K562 (cell line): ENCODE results near the gene PFKFB2. TPM values are rescaled to one million over a fixed set of nuclear protein-coding genes. Genes with fewer than 3 reads are reported as not detected.
A peak's percentile ranks its signal among the peaks of the same experiment; 100 is the strongest.

Source experiments
- ATAC-seq: fragments of 200-7000 bp; cut with Tn5 transposase; 3 replicates; pipeline ENCODE4 v1.9.1; 2020; ENCODE audit warnings: moderate library complexity
- BruUV-seq: library from RNA; stranded (reverse); fragments of 400-500 nt; replicated peaks from 2 replicates; lab custom pipeline; 2021; lab: Mats Ljungman, UMichigan
- CTCF ChIA-PET: fragments of 300-600 bp; formaldehyde crosslinking; extraction: SDS; loops from one replicate; lab custom pipeline; 2021; ENCODE audit warnings: low intra/inter-chr PET ratio; lab: Yijun Ruan, JAX
- POLR2A ChIA-PET: fragments of 300-600, 350-650 bp; sonication (Branson Sonifier 250); formaldehyde crosslinking; extraction: SDS; loops from one replicate; lab custom pipeline; 2021; ENCODE audit warnings: antibody characterized with exemption, inconsistent platforms; lab: Yijun Ruan, JAX
- DNase-seq, 4 experiments: peaks; one replicate each; pipeline versions ENCODE4 v3.0.0 to v3.0.0-alpha.2; 2011 to 2018; ENCODE audit warnings: low spot score in 3 of 4, mixed read lengths in 3 of 4; ENCODE audit errors: extremely low read depth in 1 of 4
- FAIRE-seq: peaks from 2 replicates; lab custom pipeline; 2011; peaks lifted over from hg19 to GRCh38; lab: Jason Lieb, UNC
- H2AFZ ChIP-seq: 2 replicates; pipeline ENCODE4 v1.6.0; 2011; ENCODE audit warnings: low read depth, low read length, control low read depth, inconsistent platforms
- H3K27ac ChIP-seq: fragments of 200-600 bp; 3 replicates; pipeline ENCODE4 v1.8.0; 2011; ENCODE audit warnings: low read depth, mild to moderate bottlenecking, control low read depth, inconsistent platforms, low read length, moderate library complexity, mixed read lengths; ENCODE audit errors: extremely low read depth
- H3K27me3 ChIP-seq, 2 experiments: fragments of 300-600 bp in 1 of 2; 2 replicates in 1 of 2; 3 replicates in 1 of 2; pipeline versions ENCODE4 v1.6.0 to v1.8.0; 2011; ENCODE audit warnings: inconsistent platforms in 2 of 2, low read length in 2 of 2, mild to moderate bottlenecking in 1 of 2, mixed read lengths in 1 of 2, moderate library complexity in 1 of 2; ENCODE audit not compliant: control insufficient read depth in 2 of 2, insufficient read depth in 2 of 2
- H3K36me3 ChIP-seq: fragments of 300-600 bp; 3 replicates; pipeline ENCODE4 v1.8.0; 2011; ENCODE audit warnings: mild to moderate bottlenecking, low read length, inconsistent platforms; ENCODE audit not compliant: control insufficient read depth, insufficient read depth
- H3K4me1 ChIP-seq, 2 experiments: fragments of 200-600 bp in 1 of 2; replicated peaks in 1 of 2; 2 replicates in 1 of 2; 3 replicates in 1 of 2; pipeline versions ENCODE4 v1.5.1 to v1.8.0; 2011; ENCODE audit warnings: inconsistent platforms in 2 of 2, low read length in 2 of 2, mild to moderate bottlenecking in 1 of 2, mixed read lengths in 1 of 2, moderate library complexity in 1 of 2; ENCODE audit not compliant: control insufficient read depth in 2 of 2, insufficient read depth in 2 of 2
- H3K4me2 ChIP-seq: 2 replicates; pipeline ENCODE4 v1.6.1; 2011; ENCODE audit warnings: low read length, control low read depth, inconsistent platforms, mixed read lengths; ENCODE audit not compliant: insufficient read depth
- H3K4me3 ChIP-seq: fragments of 200-600 bp; sonication (generic), shearing (Covaris generic); 2 replicates; pipeline ENCODE4 v1.5.1; 2016; ENCODE audit warnings: control low read depth, inconsistent platforms
- H3K79me2 ChIP-seq: fragments of 200-600 bp; 3 replicates; pipeline ENCODE4 v1.8.0; 2011; ENCODE audit warnings: low read length, inconsistent platforms; ENCODE audit not compliant: control insufficient read depth, insufficient read depth
- H3K9ac ChIP-seq, 2 experiments: 2 replicates each; pipeline versions ENCODE4 v1.6.0 to v1.6.1; 2011; ENCODE audit warnings: low read depth in 2 of 2, low read length in 2 of 2, control low read depth in 1 of 2, inconsistent platforms in 1 of 2, mild to moderate bottlenecking in 1 of 2, mixed read lengths in 1 of 2; ENCODE audit not compliant: insufficient read depth in 1 of 2
- H3K9me1 ChIP-seq: one replicate; pipeline ENCODE4 v1.6.0; 2011; ENCODE audit warnings: inconsistent platforms, mild to moderate bottlenecking, low read length, moderate library complexity; ENCODE audit not compliant: control insufficient read depth, insufficient read depth
- H3K9me3 ChIP-seq: replicated peaks from 2 replicates; pipeline ENCODE4 v1.5.1; 2011; ENCODE audit warnings: low read depth, low read length, inconsistent platforms; ENCODE audit not compliant: control insufficient read depth, insufficient read depth
- H4K20me1 ChIP-seq: replicated peaks from 2 replicates; pipeline ENCODE4 v1.6.1; 2011; ENCODE audit warnings: low read length, inconsistent platforms, mixed read lengths; ENCODE audit not compliant: control insufficient read depth, insufficient read depth
- CXXC5 ChIP-seq: fragments of 250-450 bp; sonication (Bioruptor Pico); IDR thresholded peaks from 2 replicates; pipeline ENCODE4 v1.8.0; 2022; ENCODE audit warnings: inconsistent platforms, mild to moderate bottlenecking, moderate library complexity
- IRF2 ChIP-seq: sonication (generic); formaldehyde crosslinking; IDR thresholded peaks from 2 replicates; pipeline ENCODE4 v1.8.1; 2022; ENCODE audit warnings: mild to moderate bottlenecking, missing genetic modification reagents
- LEF1 ChIP-seq: fragments of 450-650 bp; IDR thresholded peaks from 2 replicates; pipeline ENCODE4 v1.6.1; 2016; ENCODE audit warnings: mild to moderate bottlenecking
- NCOA2 ChIP-seq, 2 experiments: fragments of 450-650 bp; IDR thresholded peaks; 2 replicates each; pipeline ENCODE4 v1.6.1; 2018; ENCODE audit warnings: mild to moderate bottlenecking in 2 of 2, moderate library complexity in 1 of 2; ENCODE audit not compliant: partially characterized antibody in 2 of 2
- SLC30A9 ChIP-seq: fragments of 250-450 bp; sonication (Bioruptor Pico); IDR thresholded peaks from 2 replicates; pipeline ENCODE4 v1.8.0; 2022; ENCODE audit warnings: mild to moderate bottlenecking, moderate library complexity
- WGBS: fragments of 100-300 bp; shearing (Covaris generic); methylation state at CpG from one replicate; pipeline ENCODE4 v1.1.6; 2016; ENCODE audit warnings: low coverage, mixed read lengths; ENCODE audit not compliant: insufficient coverage; ENCODE audit errors: missing lambda C conversion rate; 5-methylcytosine and 5-hydroxymethylcytosine counted together
- in situ Hi-C: fragments of 300-500 bp; cut with MboI; formaldehyde crosslinking; loops from 4 replicates; pipeline ENCODE4 v1.15.0; 2018; ENCODE audit warnings: inconsistent platforms, mixed read lengths
- intact Hi-C: fragments of 100-400 bp; cut with micrococcal nuclease; formaldehyde crosslinking; loops from 2 replicates; pipeline ENCODE4 v1.14.2; 2022
- polyA plus RNA-seq, 8 experiments: library from polyadenylated mRNA; depleted of rRNA in 4 of 8; stranded (reverse) in 5 of 8; unstranded in 3 of 8; fragments of >200 nt; fragmentation: Nextera tagmentation in 2 of 8; fragmentation: Illumina TruSeq in 1 of 8; extraction: Ambion mirVana in 2 of 8; extraction: Trizol in 1 of 8; gene quantifications; 2 replicates each; pipeline versions ENCODE4 v1.2.1 to v1.2.3, GENCODE V29; 2011 to 2014; ENCODE audit warnings: inconsistent platforms in 1 of 8, missing spikeins in 1 of 8
- total RNA-seq, 7 experiments: library from RNA; depleted of rRNA in 6 of 7; stranded (reverse); fragments of >200 nt in 6 of 7; fragmentation: Illumina TruSeq in 2 of 7; extraction: Trizol in 2 of 7; gene quantifications; 2 replicates each; pipeline versions ENCODE4 v1.2.1 to v1.2.3, GENCODE V29; 2011 to 2021; ENCODE audit warnings: low replicate concordance in 1 of 7
- TF ChIP-seq, protein P1 (sequence below): sonication (generic); formaldehyde crosslinking; IDR thresholded peaks from 2 replicates; pipeline ENCODE4 v1.9.0; 2022; ENCODE audit warnings: mild to moderate bottlenecking, missing genetic modification reagents
- TF ChIP-seq, protein P2 (sequence below), 2 experiments: fragments of 450-650 bp; formaldehyde crosslinking in 1 of 2; IDR thresholded peaks; 2 replicates each; pipeline versions ENCODE4 v1.4.0 to v1.6.1; 2014 to 2020; ENCODE audit warnings: mild to moderate bottlenecking in 2 of 2, borderline replicate concordance in 1 of 2, low read depth in 1 of 2

The PFKFB2 gene
- total and polyA plus RNA-seq, 9 of the 15 experiments (the other 6 are each of a cell fraction or from before 2014, with no cell fraction given): 6.9 to 26.0 (median 16.4) TPM

DNA sequence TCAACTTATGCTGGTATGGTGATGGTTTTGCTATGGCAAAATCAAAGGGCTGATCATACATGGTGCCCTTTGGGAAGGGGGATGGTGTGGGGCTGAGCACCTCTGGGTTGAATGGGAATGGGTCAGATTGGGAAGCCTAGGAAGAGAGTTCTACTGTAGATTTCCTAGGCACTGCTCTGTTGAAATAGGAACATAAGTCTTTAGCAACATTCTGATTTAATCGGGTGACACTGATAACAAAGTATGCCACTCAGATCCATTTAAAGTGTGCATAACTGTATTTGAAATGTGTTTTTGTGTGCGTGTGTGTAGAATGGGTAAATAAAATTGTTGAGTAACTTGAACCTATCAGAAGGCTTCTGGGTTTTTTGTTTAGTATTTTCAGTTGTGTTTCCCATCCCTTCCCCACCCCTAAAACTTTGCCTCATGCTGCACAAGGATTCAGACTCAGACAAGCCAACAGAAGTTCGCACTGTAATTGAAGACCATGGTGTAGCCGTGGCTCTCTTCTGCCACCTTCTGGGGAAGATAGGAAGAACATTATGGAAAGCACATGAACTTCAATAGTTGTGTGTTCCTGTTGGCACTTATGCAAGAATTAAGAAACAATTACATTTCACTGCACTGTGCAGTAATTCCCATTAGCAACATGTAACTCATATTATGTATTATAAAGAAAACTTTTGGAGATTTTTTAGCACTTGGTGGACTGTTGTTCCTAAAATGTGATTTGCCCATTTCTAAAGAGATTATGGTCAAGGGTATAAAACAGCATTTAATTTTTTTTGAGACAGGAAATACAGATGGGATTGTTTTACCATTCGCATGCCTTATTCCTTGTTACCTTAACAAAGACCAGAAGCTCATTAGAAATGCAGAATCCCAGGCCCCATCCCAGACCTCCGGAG, 24.6 kb downstream of the PFKFB2 start (continued):
- no peak for TF ChIP-seq NCOA2 (IDR thresholded peaks at IDR 0.05; ENCODE audit: partially characterized antibody in 2 of 2)
- TF ChIP-seq, all 486 proteins: peak for 46

DNA sequence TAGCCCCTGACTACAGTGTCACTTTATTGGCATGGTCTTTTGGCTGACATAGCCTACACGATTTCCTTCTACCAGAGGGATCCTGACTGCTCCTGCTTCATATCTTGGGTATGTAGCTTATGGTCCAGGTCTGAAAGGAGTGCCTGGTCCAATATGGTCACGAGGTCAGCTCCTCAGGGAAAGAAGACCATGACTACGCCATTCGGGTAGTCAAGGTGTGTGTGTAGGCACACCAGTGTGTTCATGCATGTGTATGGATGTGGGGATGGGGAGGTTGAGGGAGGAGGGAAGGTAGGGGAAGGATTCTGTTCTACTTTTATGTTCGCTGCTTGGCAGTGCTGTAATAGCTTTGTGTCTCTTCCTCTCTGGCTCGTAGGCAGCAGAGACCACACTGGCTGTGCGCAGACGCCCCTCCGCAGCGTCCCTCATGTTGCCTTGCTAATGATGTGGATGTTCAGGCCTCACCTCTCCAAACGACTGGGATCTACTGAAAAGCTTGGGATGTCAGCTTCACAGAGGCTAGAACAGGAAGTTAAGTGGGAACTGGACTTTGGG, 25.6 kb downstream of the PFKFB2 start:
- WGBS: 66% methylated on average over 11 of the region's 11 CpGs
- DNase-seq: no peak
- H3K4me3 ChIP-seq: no peak overlapping the region
- no peaks in the 10 kb centered on the region for H3K79me2 ChIP-seq
- no peak overlapping the region for H2AFZ ChIP-seq
- no TSS peak for BruUV-seq
- H3K9ac ChIP-seq: no peak overlapping the region
- FAIRE-seq: no peak
- CTCF ChIA-PET: interaction anchor here (0.9 to 3.0 kb wide), 9 partner anchors 28 to 594 kb away, joined by 3 to 34 read pairs (median 5); partner anchors contain the start of gene YOD1
- intact Hi-C loops (loop anchor here (5.0 to 10.0 kb wide), 3 partner anchors 264 to 604 kb away; partner anchors contain the start of gene IKBKE), in situ Hi-C loops (loop anchor here (10.0 kb wide), 1 partner anchor 144 kb away; no protein-coding TSS in a partner anchor)
- H3K4me1 ChIP-seq: peaks cover 0 to 10% of the 10 kb centered on the region in 2 experiments; a peak in 2 of 5 replicates
- no peaks in the 10 kb centered on the region for H4K20me1 ChIP-seq
- H3K36me3 ChIP-seq: peaks cover 8% of the 10 kb centered on the region; the same call in 1 of the 3 replicates
- H3K4me2 ChIP-seq: no peak overlapping the region
- H3K9me3 ChIP-seq: no peaks in the 10 kb centered on the region
- H3K9me1 ChIP-seq: no peaks in the 10 kb centered on the region
- no peaks in the 10 kb centered on the region for H3K27me3 ChIP-seq
- POLR2A ChIA-PET: interaction anchor here (0.6 kb wide), 1 partner anchor 442 kb away, joined by 3 read pairs; no protein-coding TSS in a partner anchor
- H3K27ac ChIP-seq: no peak overlapping the region
- ATAC-seq: no peak
- TF ChIP-seq IRF2 (CRISPR knock-in tag) (peak; percentile 55; the same call in 1 of the 2 replicates), SLC30A9 (no peak), LEF1 (no peak), CXXC5 (CRISPR knock-in tag) (no peak)
- TF ChIP-seq, protein P1, sequence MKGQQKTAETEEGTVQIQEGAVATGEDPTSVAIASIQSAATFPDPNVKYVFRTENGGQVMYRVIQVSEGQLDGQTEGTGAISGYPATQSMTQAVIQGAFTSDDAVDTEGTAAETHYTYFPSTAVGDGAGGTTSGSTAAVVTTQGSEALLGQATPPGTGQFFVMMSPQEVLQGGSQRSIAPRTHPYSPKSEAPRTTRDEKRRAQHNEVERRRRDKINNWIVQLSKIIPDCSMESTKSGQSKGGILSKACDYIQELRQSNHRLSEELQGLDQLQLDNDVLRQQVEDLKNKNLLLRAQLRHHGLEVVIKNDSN (CRISPR knock-in tag): peak; percentile 31; the same call in 1 of the 2 replicates
- TF ChIP-seq, protein P2, sequence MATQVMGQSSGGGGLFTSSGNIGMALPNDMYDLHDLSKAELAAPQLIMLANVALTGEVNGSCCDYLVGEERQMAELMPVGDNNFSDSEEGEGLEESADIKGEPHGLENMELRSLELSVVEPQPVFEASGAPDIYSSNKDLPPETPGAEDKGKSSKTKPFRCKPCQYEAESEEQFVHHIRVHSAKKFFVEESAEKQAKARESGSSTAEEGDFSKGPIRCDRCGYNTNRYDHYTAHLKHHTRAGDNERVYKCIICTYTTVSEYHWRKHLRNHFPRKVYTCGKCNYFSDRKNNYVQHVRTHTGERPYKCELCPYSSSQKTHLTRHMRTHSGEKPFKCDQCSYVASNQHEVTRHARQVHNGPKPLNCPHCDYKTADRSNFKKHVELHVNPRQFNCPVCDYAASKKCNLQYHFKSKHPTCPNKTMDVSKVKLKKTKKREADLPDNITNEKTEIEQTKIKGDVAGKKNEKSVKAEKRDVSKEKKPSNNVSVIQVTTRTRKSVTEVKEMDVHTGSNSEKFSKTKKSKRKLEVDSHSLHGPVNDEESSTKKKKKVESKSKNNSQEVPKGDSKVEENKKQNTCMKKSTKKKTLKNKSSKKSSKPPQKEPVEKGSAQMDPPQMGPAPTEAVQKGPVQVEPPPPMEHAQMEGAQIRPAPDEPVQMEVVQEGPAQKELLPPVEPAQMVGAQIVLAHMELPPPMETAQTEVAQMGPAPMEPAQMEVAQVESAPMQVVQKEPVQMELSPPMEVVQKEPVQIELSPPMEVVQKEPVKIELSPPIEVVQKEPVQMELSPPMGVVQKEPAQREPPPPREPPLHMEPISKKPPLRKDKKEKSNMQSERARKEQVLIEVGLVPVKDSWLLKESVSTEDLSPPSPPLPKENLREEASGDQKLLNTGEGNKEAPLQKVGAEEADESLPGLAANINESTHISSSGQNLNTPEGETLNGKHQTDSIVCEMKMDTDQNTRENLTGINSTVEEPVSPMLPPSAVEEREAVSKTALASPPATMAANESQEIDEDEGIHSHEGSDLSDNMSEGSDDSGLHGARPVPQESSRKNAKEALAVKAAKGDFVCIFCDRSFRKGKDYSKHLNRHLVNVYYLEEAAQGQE (IDR thresholded peaks at IDR 0.05; ENCODE audit: borderline replicate concordance): no peak
- TF ChIP-seq, protein P2 (CRISPR knock-in tag; IDR thresholded peaks at IDR 0.05; ENCODE audit: low read depth): no peak
